HepG2 (cell line): Measurements from ENCODE around the gene C21orf58. TPM values are rescaled to one million over a fixed set of nuclear protein-coding genes. Genes with fewer than 3 reads are reported as not detected.
A peak's percentile ranks its signal among the peaks of the same experiment; 100 is the strongest.

Experiments used
- CCDC6 ChIP-seq: sonication (generic); formaldehyde crosslinking; IDR thresholded peaks from 2 replicates; pipeline ENCODE4 v1.8.1; 2022; ENCODE audit warnings: mild to moderate bottlenecking, missing genetic modification reagents, moderate library complexity
- CENPT ChIP-seq: sonication (generic); formaldehyde crosslinking; IDR thresholded peaks from 2 replicates; pipeline ENCODE4 v1.8.0; 2022; ENCODE audit warnings: low read depth, mild to moderate bottlenecking, moderate library complexity, missing genetic modification reagents
- CHCHD3 ChIP-seq: sonication (generic); formaldehyde crosslinking; IDR thresholded peaks from 2 replicates; pipeline ENCODE4 v1.8.0; 2022; ENCODE audit warnings: mild to moderate bottlenecking, missing genetic modification reagents, moderate library complexity
- FOXC1 ChIP-seq: sonication (generic); formaldehyde crosslinking; IDR thresholded peaks from 2 replicates; pipeline ENCODE4 v1.8.0; 2022; ENCODE audit warnings: mild to moderate bottlenecking, missing genetic modification reagents, borderline replicate concordance
- GABPA ChIP-seq, 2 experiments: IDR thresholded peaks; 2 replicates each; pipeline ENCODE4 v1.6.1; 2011 to 2016; ENCODE audit warnings: low read depth in 2 of 2, low read length in 1 of 2, missing biosample characterization in 1 of 2, missing genetic modification characterization in 1 of 2
- ISL2 ChIP-seq: sonication (generic); formaldehyde crosslinking; IDR thresholded peaks from 2 replicates; pipeline ENCODE4 v1.5.0; 2020; ENCODE audit warnings: missing genetic modification reagents
- MTA1 ChIP-seq: sonication (generic); formaldehyde crosslinking; IDR thresholded peaks from 2 replicates; pipeline ENCODE4 v1.4.0; 2020; ENCODE audit warnings: missing genetic modification reagents, mild to moderate bottlenecking, borderline replicate concordance
- NFKBIZ ChIP-seq: IDR thresholded peaks from 2 replicates; pipeline ENCODE4 v1.6.1; 2018; ENCODE audit warnings: missing genetic modification reagents, missing compliant biosample characterization
- NRL ChIP-seq: sonication (generic); formaldehyde crosslinking; IDR thresholded peaks from 2 replicates; pipeline ENCODE4 v1.5.0; 2020; ENCODE audit warnings: missing genetic modification reagents, mild to moderate bottlenecking, moderate library complexity, borderline replicate concordance
- PCBP2 ChIP-seq: fragments of 200-400 bp; formaldehyde crosslinking; optimal IDR thresholded peaks from 2 replicates; pipeline ENCODE3; 2018; ENCODE audit warnings: low read length, low read depth; ENCODE audit not compliant: poor library complexity, severe bottlenecking
- RNF2 ChIP-seq: fragments of 450-650 bp; conservative IDR thresholded peaks from 2 replicates; pipeline ENCODE4 v1.6.1; 2016; ENCODE audit warnings: low read depth
- SRSF4 ChIP-seq: fragments of 200-400 bp; formaldehyde crosslinking; IDR thresholded peaks from one replicate; pipeline ENCODE4 v1.6.1; 2018; ENCODE audit warnings: mild to moderate bottlenecking, low read depth, low read length, moderate library complexity; ENCODE audit not compliant: poor library complexity, severe bottlenecking
- TBL1XR1 ChIP-seq: fragments of 150-350 bp; IDR thresholded peaks from 2 replicates; pipeline ENCODE4 v1.6.1; 2014; ENCODE audit warnings: borderline replicate concordance, low read length; ENCODE audit not compliant: partially characterized antibody
- TBX2 ChIP-seq: sonication (generic); formaldehyde crosslinking; IDR thresholded peaks from 2 replicates; pipeline ENCODE4 v1.5.0; 2020; ENCODE audit warnings: missing genetic modification reagents, mild to moderate bottlenecking, borderline replicate concordance
- TCF12 ChIP-seq, 2 experiments: fragments of 450-650 bp in 1 of 2; sonication (generic) in 1 of 2; formaldehyde crosslinking in 1 of 2; IDR thresholded peaks; 2 replicates each; pipeline versions ENCODE4 v1.6.1 to v1.8.0; 2017 to 2022; ENCODE audit warnings: antibody characterized with exemption in 1 of 2, mild to moderate bottlenecking in 1 of 2, missing genetic modification reagents in 1 of 2, moderate library complexity in 1 of 2
- ZKSCAN8 ChIP-seq: IDR thresholded peaks from 2 replicates; pipeline ENCODE4 v1.6.1; 2016; ENCODE audit warnings: borderline replicate concordance, missing genetic modification reagents, missing compliant biosample characterization
- ZNF430 ChIP-seq: sonication (generic); formaldehyde crosslinking; IDR thresholded peaks from 2 replicates; pipeline ENCODE4 v1.9.0; 2021; ENCODE audit warnings: mild to moderate bottlenecking, missing genetic modification reagents
- ZNF850 ChIP-seq: sonication (generic); formaldehyde crosslinking; conservative IDR thresholded peaks from 2 replicates; pipeline ENCODE4 v1.9.0; 2021; ENCODE audit warnings: mild to moderate bottlenecking, missing genetic modification reagents
- polyA plus RNA-seq, 8 experiments: library from polyadenylated mRNA; depleted of rRNA in 3 of 8; stranded (reverse) in 7 of 8; unstranded in 1 of 8; fragments of >200 nt; fragmentation: Illumina TruSeq in 4 of 8; extraction: Trizol in 4 of 8; gene quantifications; 2 replicates each; pipeline versions ENCODE4 v1.2.1 to v1.2.3, GENCODE V29; 2011 to 2016; ENCODE audit warnings: low read depth in 4 of 8, missing spikeins in 1 of 8, mixed read lengths in 1 of 8; ENCODE audit not compliant: insufficient read depth in 1 of 8
- total RNA-seq, 5 experiments: library from RNA; depleted of rRNA; stranded (reverse); fragments of >200 nt; fragmentation: Illumina TruSeq; extraction: Trizol; gene quantifications; 2 replicates each; pipeline ENCODE4 v1.2.3, GENCODE V29; 2016; ENCODE audit warnings: low read depth in 1 of 5
- TF ChIP-seq, protein P1 (sequence below): sonication (generic); IDR thresholded peaks from 2 replicates; pipeline ENCODE4 v1.6.1; 2016; ENCODE audit warnings: low read depth, borderline replicate concordance
- TF ChIP-seq, protein P2 (sequence below): sonication (generic); formaldehyde crosslinking; conservative IDR thresholded peaks from 2 replicates; pipeline ENCODE4 v1.8.0; 2022; ENCODE audit warnings: low read depth, missing genetic modification reagents
- TF ChIP-seq, protein P3 (sequence below): sonication (generic); formaldehyde crosslinking; IDR thresholded peaks from 2 replicates; pipeline ENCODE4 v1.4.0; 2020; ENCODE audit warnings: missing genetic modification reagents
- TF ChIP-seq, protein P4 (sequence below): sonication (generic); formaldehyde crosslinking; IDR thresholded peaks from 2 replicates; pipeline ENCODE4 v1.4.0; 2020; ENCODE audit warnings: mild to moderate bottlenecking, missing genetic modification reagents

C21orf58 gene
- total and polyA plus RNA-seq, 2 of the 13 experiments (the other 11 are each of a cell fraction or from before 2014, with no cell fraction given): 3.5 to 6.8 TPM

DNA sequence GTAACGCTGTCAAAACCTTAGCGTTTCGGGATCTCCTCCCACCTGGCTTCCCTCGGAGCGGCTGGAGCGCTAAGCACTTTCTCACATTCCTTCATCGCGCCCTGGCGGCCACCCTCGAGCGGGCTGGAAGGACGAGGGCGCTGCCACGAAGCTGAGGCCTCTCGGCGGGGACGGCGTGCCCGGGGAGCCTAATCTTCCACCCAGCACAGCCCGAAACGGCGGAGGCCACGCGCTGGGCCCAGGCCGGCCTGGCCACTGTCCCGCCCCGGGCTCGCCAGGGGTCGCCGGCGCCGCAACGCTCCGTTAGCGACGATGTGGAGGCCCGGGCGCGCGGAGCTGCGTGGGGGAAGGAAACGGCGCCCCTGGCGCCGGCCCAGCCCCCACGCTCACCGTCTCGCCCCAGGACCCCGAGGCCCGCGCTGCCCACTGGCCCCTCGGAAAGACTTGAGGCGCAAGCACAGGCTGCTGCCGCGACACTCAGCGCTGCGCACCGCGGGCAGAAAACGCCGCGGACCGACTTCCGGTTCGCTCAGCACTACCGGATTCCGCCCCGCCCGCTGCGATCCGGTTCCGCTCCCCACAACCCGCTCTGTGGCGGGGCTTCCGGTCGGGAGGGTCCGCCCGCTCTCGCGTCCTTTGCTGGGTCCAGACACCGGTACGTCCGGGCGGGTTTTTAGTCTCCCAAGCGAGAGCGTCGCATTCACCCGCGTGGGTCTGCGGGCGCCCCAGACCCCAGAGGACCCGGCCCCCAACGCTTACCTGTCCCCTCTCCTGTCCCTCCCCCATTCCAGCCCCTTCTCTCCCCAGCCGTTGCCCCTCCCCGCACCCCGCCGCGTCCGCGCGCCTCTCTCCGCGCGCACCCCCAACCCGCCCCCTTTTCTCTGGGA lies 37.7 kb downstream of the C21orf58 start, which contains the start of gene YBEY (continued):
- TF ChIP-seq CHCHD3 (CRISPR knock-in tag) (peak; percentile 89), TBX2 (CRISPR knock-in tag) (peak; percentile 73; the same call in 1 of the 2 replicates), FOXC1 (CRISPR knock-in tag) (peak; percentile 96), GABPA (IDR thresholded peaks at IDR 0.05; ENCODE audit: low read depth, low read length) (peak; percentile 99), GABPA (CRISPR knock-in tag; IDR thresholded peaks at IDR 0.05; ENCODE audit: low read depth) (peak; percentile 94), RNF2 (no peak; the same call in none of the 2 replicates), ZKSCAN8 (CRISPR knock-in tag) (no peak; the same call in 1 of the 2 replicates), PCBP2 (no peak), CENPT (CRISPR knock-in tag) (no peak), ZNF850 (CRISPR knock-in tag) (no peak), TBL1XR1 (no peak), CCDC6 (CRISPR knock-in tag) (peak; percentile 84), TCF12 (IDR thresholded peaks at IDR 0.05) (no peak), TCF12 (CRISPR knock-in tag; IDR thresholded peaks at IDR 0.05) (peak; percentile 80), NFKBIZ (CRISPR knock-in tag) (peak; percentile 78; the same call in 1 of the 2 replicates), ZNF430 (CRISPR knock-in tag) (peak; percentile 35; the same call in 1 of the 2 replicates), SRSF4 (no peak), MTA1 (peak; percentile 93; the same call in 1 of the 2 replicates), NRL (CRISPR knock-in tag) (peak; percentile 47; the same call in 1 of the 2 replicates), ISL2 (CRISPR knock-in tag) (no peak; the same call in none of the 2 replicates)
- TF ChIP-seq, protein P1, sequence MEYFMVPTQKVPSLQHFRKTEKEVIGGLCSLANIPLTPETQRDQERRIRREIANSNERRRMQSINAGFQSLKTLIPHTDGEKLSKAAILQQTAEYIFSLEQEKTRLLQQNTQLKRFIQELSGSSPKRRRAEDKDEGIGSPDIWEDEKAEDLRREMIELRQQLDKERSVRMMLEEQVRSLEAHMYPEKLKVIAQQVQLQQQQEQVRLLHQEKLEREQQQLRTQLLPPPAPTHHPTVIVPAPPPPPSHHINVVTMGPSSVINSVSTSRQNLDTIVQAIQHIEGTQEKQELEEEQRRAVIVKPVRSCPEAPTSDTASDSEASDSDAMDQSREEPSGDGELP: peak; percentile 8; the same call in 1 of the 2 replicates
- TF ChIP-seq, protein P2, sequence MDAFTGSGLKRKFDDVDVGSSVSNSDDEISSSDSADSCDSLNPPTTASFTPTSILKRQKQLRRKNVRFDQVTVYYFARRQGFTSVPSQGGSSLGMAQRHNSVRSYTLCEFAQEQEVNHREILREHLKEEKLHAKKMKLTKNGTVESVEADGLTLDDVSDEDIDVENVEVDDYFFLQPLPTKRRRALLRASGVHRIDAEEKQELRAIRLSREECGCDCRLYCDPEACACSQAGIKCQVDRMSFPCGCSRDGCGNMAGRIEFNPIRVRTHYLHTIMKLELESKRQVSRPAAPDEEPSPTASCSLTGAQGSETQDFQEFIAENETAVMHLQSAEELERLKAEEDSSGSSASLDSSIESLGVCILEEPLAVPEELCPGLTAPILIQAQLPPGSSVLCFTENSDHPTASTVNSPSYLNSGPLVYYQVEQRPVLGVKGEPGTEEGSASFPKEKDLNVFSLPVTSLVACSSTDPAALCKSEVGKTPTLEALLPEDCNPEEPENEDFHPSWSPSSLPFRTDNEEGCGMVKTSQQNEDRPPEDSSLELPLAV: no peak
- TF ChIP-seq, protein P3, sequence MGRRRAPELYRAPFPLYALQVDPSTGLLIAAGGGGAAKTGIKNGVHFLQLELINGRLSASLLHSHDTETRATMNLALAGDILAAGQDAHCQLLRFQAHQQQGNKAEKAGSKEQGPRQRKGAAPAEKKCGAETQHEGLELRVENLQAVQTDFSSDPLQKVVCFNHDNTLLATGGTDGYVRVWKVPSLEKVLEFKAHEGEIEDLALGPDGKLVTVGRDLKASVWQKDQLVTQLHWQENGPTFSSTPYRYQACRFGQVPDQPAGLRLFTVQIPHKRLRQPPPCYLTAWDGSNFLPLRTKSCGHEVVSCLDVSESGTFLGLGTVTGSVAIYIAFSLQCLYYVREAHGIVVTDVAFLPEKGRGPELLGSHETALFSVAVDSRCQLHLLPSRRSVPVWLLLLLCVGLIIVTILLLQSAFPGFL: no peak
- TF ChIP-seq, protein P4, sequence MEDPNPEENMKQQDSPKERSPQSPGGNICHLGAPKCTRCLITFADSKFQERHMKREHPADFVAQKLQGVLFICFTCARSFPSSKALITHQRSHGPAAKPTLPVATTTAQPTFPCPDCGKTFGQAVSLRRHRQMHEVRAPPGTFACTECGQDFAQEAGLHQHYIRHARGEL (CRISPR knock-in tag): no peak
